HG02938 (cell line): ENCODE results near the gene VPS8.
A peak's percentile ranks its signal among the peaks of the same experiment; 100 is the strongest.

Source experiments
- ATAC-seq: cut with Tn5 transposase; IDR thresholded peaks from one replicate; pipeline ENCODE4 v1.9.1; 2021; ENCODE audit warnings: mild to moderate bottlenecking, moderate library complexity; ENCODE audit not compliant: unreplicated experiment

Gene VPS8

DNA sequence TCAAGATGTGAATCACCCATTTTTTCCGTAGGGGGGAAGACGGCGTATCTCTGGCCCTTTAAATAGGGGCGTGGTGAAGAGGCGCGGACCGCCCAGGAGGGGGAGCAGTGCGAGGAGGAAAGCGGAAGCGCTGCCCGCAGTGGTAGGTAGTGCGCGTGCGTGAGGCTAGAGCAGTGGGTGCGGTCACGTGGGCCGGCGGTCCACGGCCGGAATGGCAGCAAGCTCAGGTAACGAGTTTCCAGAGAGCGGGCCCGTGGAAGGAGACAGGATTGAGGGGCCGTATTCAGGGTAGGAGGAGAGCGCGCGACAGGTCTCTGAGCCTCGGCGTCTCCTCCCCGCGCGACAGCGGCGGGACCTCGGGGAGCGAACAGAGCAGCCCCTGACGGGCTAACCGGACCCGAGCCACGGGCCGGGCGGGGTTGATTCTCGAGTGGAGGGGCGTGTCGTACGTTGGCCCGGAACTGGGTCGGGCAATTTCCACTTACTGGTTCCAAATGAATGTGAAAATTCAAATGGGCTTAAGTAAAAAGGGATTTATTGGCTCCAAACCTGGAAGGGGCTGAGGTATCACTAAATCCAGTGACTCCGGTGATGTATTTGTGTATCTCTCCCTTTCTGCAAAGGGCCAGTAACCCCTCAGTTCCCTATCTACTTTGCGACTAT lies at the start of gene VPS8:
VPS8 (plus strand) TSS at position 168 of the 663 bp plus-strand sequence. CDS start 12,467 bp downstream, outside the sequence.
- ATAC-seq = peak; percentile 88

GRCh38 chr3:184764191-184764590 lies 47.8 kb upstream of the VPS8 start:
- no peak for ATAC-seq

GRCh38 chr3:184765047-184765729 lies 46.8 kb upstream of the VPS8 start:
- ATAC-seq = no peak

GRCh38 chr3:184765730-184766074 lies 46.3 kb upstream of the VPS8 start:
- ATAC-seq = no peak

- ATAC-seq = no peak
These were observed 45.3 kb upstream of the VPS8 start for GRCh38 chr3:184766555-184767261.

GRCh38 chr3:184767377-184767776 lies 44.6 kb upstream of the VPS8 start:
- ATAC-seq = no peak

GRCh38 chr3:184769382-184770170 lies 42.4 kb upstream of the VPS8 start:
- ATAC-seq = no peak

DNA sequence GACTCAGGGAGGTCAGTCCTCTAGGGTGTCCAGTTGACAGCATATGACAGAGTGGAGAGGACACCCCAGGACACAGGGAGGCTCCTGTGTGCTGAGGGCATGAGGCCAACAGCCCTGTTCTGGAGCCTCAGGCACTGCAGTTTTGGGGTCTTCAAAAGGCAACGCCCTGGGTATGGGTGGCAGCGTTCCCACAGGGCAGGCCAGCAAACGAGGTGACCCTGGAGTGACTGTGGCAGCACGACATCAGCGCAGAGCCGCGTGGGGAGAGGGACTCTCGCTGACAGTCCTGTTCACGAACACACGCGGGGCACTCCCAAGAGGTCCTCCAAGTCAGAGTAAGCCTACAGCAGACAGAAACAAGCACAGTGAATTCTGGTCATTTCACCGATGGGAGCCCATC lies 41.4 kb upstream of the VPS8 start:
- ATAC-seq = no peak

- ATAC-seq = no peak
These were observed 40.5 kb upstream of the VPS8 start for GRCh38 chr3:184771301-184772127.

DNA sequence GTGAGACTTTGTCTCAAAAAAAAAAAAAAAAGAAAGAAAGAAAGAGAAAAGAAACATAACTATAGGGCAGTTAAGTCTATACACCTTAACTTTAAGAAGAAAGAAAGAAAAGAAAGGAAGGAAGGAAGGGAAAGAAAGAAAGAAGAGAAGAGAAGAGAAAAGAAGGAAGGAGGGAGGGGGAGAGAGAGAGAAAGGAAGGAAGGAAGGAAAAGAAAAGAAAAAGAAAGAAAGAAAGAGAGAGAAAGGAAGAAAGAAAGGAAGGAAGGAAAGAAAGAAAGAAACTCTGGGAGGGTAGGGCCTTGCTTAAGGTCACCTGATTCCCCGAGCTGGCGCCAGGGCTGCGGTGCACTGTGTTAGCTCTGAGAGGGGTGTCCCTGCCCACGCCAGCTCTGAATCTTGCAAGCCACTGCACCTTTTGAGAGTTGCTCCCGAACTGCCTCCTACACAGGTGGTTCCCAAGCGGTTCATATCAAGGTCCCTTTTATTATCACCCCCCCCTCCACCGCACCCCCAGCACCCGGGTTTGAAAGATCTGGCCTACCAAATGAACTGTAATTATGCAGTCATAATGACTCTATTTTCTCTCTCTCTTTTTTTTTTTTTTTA lies 39.2 kb upstream of the VPS8 start:
- no peak for ATAC-seq

DNA sequence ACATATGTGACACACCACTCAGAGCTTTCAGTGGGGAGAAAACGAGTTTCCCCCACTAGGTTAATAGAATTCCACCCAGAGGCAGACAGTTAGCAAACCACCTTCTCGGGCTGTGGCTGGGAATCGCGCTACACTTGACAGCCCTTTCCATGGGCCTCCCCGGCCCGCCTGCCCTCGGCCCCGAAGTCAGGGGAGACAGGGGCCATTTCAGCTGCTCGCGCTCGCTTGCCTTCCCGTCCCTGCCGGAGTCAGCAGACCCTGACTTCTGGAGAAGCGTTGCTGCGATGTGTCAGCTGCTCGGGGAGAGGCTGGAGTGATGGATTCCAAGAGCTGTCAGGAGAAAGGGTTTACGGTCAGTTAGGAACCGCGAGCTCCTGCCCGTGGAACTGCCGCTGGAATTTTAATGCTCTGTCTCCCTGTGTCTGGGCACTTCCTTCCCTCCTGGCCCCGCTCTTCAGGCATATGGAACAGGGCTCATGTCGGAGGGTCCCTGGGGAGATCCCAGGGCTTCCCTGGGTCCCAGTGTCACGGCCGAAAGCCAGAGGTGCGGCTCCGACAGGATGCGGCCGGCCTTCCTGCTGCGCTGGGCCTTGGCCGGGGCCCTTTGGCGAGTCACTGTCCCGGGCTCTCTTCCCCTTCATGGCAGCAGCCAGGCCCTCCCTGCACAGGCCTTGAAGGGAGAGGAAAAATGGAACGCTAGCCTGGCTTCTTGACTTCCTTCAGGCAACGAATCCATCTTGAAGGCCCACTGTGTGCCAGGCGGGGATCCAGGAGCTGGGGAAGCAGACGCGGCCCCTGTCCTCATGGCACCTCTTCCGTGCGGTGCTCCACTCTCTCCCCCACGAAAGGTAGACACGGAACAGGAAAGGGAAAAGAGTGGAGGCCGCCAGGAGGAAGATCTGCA lies 38.4 kb upstream of the VPS8 start:
- ATAC-seq = no peak

- no peak for ATAC-seq
These were observed 35.0 kb upstream of the VPS8 start for GRCh38 chr3:184776916-184777315.

DNA sequence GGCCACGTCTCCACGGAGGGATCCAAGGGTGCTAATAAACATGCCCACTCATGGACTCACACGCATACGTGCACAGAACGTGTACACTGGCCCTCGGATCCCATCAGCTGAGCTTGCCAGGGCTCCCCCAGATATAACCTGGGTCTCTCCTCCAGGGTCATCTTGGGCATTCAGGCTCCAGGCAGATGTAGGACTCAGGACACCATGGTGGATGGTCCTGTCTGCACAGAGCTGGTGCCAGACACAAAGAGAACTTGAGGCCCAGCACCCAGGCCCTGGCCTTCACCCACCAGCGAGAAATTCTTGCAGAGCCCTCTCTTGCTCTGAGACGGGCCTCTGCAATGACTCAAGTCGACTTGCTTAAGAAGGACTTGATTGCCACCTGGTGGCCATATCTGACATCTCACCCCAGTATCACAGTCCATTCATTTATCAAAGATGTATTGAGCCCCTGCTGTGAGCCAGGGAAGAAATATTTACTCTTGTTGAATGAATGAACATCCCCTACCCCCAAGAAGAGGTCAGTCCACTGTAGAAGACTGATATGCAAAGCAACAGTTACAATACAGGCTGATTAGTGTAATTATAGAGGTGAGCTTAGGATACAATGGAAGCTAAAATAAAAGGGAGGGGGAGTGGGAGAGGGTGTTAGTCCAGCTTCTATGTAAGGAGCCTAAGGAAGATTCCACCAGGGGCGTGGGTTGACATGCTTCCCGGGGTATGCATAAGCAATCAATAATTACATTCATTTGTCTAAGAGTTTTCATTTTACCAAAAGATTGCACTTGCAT lies 34.2 kb upstream of the VPS8 start:
- peak; percentile 93 for ATAC-seq

GRCh38 chr3:184778426-184779332 lies 33.3 kb upstream of the VPS8 start:
- no peak for ATAC-seq

DNA sequence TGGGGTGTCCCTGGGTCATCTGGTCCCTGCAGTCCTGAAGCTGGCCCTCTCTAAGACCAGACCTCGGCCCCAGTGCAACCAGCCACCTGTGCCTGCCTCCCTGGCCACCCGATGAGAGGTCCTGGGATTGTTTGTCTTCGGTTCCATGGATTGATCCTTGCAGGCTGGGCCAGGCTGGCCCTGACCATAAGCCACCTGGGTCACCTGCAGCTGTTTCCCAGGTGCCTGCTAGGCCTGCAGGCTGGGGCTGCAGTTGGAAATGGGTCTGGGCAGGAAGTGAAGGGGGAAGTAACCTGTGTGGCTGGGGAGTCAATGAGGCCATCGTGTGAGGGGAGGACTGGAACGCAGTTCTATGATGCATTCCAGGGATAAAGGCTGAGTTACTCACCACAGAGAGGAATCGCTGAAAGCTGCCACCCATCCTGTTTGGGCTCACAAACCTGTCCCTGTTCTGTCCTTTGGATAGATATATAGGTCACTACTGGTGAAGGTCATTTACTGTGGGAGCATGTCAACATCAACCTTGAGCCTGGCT lies 30.9 kb upstream of the VPS8 start:
- no peak for ATAC-seq

DNA sequence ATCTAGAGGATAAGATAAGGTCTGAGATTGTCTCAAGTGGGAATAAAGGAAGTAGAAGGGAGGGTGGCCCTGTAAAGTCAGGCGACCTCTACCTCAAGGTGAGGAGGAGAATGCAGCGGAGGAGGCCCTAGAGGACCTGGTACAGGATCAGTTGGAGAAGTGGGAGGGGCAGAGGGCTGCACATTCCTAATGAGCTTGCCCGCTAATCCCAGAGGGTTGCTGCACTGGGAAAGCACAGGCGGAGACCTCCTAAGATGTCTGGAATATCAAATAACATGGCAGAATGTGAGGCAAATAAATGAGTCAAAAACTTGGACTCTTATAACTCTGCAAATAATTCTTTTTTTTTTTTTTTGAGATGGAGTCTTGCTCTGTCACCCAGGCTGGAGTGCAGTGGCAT lies 30.2 kb upstream of the VPS8 start:
- ATAC-seq = no peak

DNA sequence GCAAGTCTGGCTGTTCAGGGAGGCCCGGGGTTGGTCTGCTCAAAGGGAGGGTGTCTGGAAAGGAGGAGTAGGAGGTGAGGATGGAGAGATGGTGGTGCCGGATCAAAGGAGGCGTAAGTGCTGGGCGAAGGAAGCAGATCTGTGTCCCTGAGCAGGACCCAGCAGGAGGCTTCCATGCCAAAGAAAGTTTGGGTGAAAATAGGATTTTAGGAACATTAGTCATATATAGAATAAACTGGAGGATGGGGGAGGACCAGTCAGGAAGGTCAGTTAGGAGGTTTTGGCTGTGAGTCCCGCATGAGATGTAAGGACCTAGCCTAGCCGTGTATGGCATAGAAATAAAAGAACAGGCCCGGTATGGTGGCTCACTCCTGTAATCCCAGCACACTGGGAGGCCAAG lies 28.6 kb upstream of the VPS8 start:
- no peak for ATAC-seq
